GM21528 (cell line): ENCODE results near the gene UCP1.
A peak's percentile ranks its signal among the peaks of the same experiment; 100 is the strongest.

Experiments used
- ATAC-seq: cut with Tn5 transposase; IDR thresholded peaks from one replicate; pipeline ENCODE4 v1.9.1; 2021; ENCODE audit warnings: mild to moderate bottlenecking, moderate library complexity; ENCODE audit not compliant: unreplicated experiment, low FRiP score

Gene UCP1, protein sequence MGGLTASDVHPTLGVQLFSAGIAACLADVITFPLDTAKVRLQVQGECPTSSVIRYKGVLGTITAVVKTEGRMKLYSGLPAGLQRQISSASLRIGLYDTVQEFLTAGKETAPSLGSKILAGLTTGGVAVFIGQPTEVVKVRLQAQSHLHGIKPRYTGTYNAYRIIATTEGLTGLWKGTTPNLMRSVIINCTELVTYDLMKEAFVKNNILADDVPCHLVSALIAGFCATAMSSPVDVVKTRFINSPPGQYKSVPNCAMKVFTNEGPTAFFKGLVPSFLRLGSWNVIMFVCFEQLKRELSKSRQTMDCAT

GRCh38 chr4:140568507-140569306 lies at the start of gene UCP1:
TSS of gene UCP1 (minus strand) at chr4:140568961. CDS start at chr4:140568729, 232 bp downstream.
- ATAC-seq = no peak

GRCh38 chr4:140617499-140618248 lies 48.9 kb upstream of the UCP1 start:
- no peak for ATAC-seq

GRCh38 chr4:140615451-140615850 lies 46.7 kb upstream of the UCP1 start:
- no peak for ATAC-seq

DNA sequence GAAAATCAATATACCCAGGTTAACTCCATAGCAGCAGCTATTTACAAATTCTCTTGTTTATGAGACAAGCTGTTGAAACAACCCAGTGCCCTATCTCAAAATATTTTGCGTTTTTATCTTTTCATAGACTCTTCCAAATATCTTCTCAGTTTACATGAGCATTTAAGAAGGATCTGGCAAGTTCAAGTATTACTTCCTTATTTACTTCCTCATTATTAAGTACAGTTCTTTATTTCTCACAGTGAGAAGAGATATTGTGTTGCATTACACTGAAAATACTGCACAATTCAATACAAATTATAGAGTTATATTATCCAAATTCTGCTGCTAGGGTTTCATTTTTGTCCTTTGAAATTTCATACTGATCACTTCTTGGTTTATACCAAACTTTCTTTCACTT lies 43.6 kb upstream of the UCP1 start:
- no peak for ATAC-seq

GRCh38 chr4:140611854-140612253 lies 43.1 kb upstream of the UCP1 start:
- ATAC-seq = no peak

DNA sequence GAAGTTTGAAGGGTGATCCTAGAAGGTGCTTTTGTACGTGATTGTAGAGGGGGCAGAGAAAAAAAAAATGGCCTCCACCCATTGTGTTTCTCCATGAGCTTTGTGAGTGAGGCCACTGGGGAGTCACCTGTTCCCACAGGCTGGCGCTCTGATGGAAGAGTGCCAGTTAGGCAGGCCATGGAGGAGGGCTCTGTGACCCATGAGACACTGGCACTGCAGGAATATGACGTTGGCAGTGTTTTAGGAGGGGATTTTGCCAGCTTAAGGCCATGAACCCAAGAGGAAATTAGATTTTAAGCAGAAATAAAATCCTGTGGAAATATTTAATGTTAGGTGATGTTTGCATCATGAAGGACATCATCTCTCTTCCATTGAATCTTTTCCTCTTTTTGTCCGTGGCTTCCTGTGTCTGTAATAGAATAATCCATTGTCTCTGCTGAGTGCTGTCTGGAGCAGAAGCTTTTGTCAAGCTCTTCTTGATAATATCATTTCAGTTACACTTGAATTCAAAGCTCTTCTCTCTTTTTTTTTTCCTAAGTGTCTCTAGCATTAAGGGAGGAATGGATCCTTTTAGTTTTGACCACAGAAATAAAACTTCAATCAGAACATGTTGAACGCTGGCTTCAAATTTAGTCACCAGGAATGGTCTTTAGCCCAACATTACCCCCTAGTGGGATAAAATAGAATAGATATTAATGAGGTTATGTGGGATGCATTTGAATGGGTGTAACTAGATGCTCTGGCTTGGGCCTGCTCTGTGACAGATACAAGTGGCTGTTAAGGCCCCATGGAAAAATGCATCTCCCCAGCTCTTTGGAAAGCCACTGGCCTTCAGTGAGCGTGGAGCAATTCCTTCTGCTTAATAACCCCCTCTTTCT lies 41.0 kb upstream of the UCP1 start:
- no peak for ATAC-seq

GRCh38 chr4:140607852-140608251 lies 39.1 kb upstream of the UCP1 start:
- ATAC-seq = no peak

DNA sequence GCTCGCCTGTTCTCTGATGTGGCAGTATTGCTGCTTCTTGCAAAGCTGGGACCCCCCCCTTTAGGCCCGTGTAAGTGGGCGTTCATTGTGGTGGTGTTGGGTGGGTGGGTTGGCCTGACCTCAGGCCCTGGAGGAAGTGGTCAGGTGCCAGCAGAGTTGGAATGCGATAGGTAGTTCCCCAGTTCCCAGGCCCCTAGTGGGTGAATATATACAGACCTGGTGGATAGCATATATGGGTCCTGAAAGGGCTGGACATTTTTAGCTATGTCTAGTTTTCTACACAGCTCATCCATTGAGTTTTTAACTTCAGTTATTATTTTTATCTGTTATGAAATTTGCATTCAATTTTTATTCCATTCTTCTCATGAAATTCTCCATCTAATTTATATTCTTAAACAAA lies 35.8 kb upstream of the UCP1 start:
- ATAC-seq = no peak

- ATAC-seq = no peak
Measured at GRCh38 chr4:140603286-140603685, 34.5 kb upstream of the UCP1 start.

DNA sequence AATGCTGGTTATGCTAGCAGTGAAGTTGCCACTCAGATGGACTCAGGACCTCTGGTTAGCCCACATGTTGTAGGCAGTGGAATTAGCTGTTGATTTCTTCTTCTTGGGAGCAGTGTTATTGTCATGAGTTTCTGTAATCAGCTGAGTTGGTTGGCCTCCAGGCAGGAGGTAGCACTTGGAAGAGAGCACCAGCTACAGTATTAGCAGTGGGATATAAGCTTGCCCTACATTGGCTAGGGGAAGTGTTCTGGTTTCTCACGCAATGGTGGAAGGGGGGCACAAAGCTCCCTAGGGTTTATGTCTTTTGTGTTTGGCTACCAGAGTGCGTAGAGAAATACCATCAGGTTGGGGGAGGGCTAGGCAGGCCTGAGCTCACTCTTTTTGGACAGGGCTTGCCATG lies 34.0 kb upstream of the UCP1 start:
- no peak for ATAC-seq

GRCh38 chr4:140600408-140600807 lies 31.6 kb upstream of the UCP1 start:
- no peak for ATAC-seq

DNA sequence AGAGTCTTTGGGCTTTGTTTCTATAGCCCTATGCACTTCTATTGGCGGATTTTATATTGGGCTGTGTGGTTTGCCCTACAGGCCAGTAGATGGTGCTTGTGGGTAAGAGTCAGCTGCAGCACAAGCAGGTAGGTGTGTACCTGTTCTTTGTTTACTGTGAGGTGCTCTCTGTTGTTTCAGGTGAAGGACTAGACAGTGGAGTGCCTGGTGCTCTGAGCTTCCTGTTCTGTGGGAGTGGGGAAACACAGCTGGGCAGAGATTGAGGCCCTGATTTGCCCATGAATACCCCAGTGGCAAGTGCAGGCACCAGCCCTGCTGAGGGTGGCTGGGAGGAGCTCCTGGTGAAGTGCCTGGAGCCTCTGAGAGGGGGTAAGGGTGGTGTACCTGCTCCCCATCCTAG lies 26.3 kb upstream of the UCP1 start:
- peak; percentile 83 for ATAC-seq

DNA sequence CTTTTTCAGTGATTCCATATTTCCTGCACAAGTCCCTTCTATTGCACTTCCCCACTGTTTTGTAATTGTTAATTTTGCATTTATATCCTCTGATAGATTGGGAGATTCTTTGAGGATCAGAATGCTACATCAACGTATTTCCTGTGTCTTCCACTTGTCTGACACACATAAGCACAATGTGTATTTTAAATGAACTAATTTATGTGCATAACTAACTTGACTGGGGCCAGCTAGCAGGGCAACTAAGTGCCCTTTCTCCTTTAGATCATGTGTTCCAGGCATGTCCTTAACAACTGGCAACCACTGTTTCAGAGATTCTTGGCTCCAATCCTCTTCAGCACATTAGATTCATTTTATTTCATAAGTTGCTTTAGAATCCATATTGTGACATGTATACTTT lies 15.7 kb upstream of the UCP1 start:
- ATAC-seq = no peak

DNA sequence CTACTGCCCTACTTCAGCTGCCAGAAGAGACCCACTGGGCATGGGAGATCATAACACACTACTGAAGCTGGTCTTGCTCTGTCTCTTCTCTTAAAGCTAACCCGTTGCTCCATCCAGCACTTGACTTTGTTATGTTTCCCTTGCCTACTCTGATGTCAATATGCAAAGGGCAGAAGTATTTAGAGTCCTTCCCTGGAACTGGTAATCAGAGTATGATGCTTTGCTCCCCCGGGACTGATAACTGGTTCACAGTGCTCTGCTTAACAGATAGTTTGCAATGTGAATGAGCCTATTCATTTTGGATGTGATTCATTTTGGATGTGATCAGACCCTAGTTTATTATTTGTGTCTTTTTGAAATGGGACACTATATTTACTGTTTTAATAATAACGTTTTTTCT lies 12.3 kb upstream of the UCP1 start:
- ATAC-seq = no peak

DNA sequence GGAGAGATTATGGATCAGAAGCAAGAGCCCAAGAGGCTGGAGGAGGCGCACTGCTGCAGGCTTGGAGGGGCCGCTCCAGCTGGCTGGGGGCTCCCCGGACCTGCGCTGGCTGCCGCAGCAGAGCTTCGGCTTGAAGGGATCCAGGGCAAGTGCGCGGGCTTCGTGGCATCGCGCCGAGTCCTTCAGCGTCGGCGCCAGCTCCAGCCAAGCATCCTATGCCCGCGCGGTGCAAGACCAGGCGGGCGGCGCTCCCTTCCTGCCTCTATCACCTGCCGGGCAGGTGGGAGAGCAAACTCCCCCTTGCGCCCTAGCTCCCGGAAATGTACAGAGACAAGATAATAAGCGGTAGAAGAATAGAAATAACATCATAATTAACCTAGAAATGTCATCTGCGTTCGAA lies 10.5 kb upstream of the UCP1 start:
- no peak for ATAC-seq

DNA sequence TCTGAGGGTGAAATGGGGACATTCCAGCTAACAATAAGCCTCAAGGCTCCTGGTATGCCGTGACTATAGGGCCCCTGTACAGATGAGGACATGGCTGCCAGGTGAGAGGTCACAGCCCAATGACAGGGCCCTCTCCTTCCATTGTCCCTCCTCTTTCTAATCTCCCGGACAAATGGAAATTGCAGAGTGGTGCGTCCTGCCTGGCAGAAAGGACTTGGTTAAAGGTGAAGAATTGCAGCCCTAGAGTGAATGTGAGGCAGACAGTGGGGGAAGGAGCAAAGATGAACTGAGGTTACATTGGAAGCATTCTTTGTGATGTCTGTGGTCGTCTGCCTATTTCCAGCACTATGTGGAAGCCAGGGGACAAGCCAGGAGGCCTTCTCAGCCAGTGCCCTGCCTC lies 6.7 kb upstream of the UCP1 start:
- ATAC-seq = no peak

- no peak for ATAC-seq
Measured at GRCh38 chr4:140571620-140572019, 2.9 kb upstream of the UCP1 start.

DNA sequence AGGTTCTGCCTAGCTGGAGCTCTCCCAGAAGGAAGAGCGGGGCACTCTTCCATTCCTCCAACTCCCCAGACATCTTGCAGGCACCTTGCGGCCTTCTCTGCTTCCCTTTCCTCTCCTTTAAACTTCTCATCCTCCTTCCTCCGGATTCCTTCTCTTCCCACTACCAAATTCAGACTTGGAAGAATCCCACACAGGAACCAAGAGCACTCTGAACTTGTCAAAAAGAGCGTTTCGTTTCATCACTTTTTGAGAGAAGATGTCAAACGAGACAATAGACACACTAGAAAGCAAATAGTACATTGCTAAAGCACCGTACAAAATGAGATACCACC lies 512 bp upstream of the UCP1 start:
- no peak for ATAC-seq

DNA sequence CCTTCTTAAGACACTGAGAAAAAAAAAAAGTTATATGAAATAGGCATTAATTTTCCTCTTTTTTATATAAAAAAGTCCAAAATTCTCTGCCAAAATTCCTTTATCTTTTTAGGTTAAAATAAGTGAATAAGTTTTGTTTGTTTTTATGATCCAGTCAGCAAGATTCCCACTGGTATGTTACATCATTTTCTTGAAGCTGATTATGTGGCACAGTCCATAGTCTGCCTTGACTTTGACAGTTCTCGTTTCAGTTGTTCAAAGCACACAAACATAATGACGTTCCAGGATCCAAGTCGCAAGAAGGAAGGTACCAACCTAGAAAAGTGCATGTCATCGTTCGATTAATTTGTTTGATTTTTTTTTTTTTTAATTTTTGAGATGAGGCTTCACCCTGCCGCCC lies 9.1 kb downstream of the UCP1 start:
- ATAC-seq = no peak

GRCh38 chr4:140557831-140558435 lies 10.8 kb downstream of the UCP1 start:
- ATAC-seq = no peak
